H1 (cell line): ENCODE data around the gene PTTG1IP. TPM values are rescaled to one million over a fixed set of nuclear protein-coding genes. Genes with fewer than 3 reads are reported as not detected.

ENCODE experiments used
- CTCF ChIA-PET: fragments of 300-600 bp; sonication (Branson Sonifier 250); formaldehyde crosslinking; loops from one replicate; lab custom pipeline; 2021; ENCODE audit not compliant: partially characterized antibody; lab: Charles Lee
- POLR2A ChIA-PET: fragments of 300-600 bp; sonication (Branson Sonifier 250); formaldehyde crosslinking; loops from one replicate; lab custom pipeline; 2021; ENCODE audit warnings: inconsistent platforms; ENCODE audit not compliant: partially characterized antibody; lab: Charles Lee
- DNase-seq, 2 experiments: peaks; one replicate each; pipeline versions ENCODE4 v3.0.0 to v3.0.0-alpha.2; 2010 to 2022; ENCODE audit warnings: low spot score in 2 of 2, low read depth in 1 of 2, mixed read lengths in 1 of 2
- FAIRE-seq: peaks from 2 replicates; lab custom pipeline; 2011; peaks lifted over from hg19 to GRCh38; lab: Jason Lieb, UNC
- H2AFZ ChIP-seq: 2 replicates; pipeline ENCODE4 v1.8.1; 2012; ENCODE audit warnings: low read length, inconsistent platforms
- H2AK5ac ChIP-seq: 2 replicates; pipeline ENCODE4 v1.6.1; 2013; ENCODE audit warnings: low read depth, low read length
- H2BK120ac ChIP-seq: replicated peaks from 2 replicates; pipeline ENCODE3; 2013; ENCODE audit warnings: low read depth, low read length, inconsistent platforms
- H2BK12ac ChIP-seq: 2 replicates; pipeline ENCODE4 v1.6.1; 2013; ENCODE audit warnings: low read depth, low read length
- H2BK15ac ChIP-seq: 2 replicates; pipeline ENCODE4 v1.6.1; 2013; ENCODE audit warnings: low read length
- H2BK20ac ChIP-seq: 2 replicates; pipeline ENCODE4 v1.6.1; 2013; ENCODE audit warnings: low read length
- H2BK5ac ChIP-seq: 2 replicates; pipeline ENCODE4 v1.6.1; 2013; ENCODE audit warnings: low read depth, low read length
- H3K14ac ChIP-seq: 2 replicates; pipeline ENCODE4 v1.6.1; 2013; ENCODE audit warnings: inconsistent platforms; ENCODE audit not compliant: insufficient read length
- H3K18ac ChIP-seq: 2 replicates; pipeline ENCODE4 v1.6.1; 2013; ENCODE audit warnings: low read length; ENCODE audit errors: extremely low read depth
- H3K23ac ChIP-seq: 2 replicates; pipeline ENCODE4 v1.6.1; 2013; ENCODE audit warnings: inconsistent platforms; ENCODE audit not compliant: insufficient read length
- H3K23me2 ChIP-seq: 2 replicates; pipeline ENCODE4 v1.6.1; 2013; ENCODE audit warnings: low read depth, low read length
- H3K27ac ChIP-seq: 2 replicates; pipeline ENCODE4 v1.6.1; 2011; ENCODE audit warnings: low read depth, low read length, inconsistent platforms
- H3K27me3 ChIP-seq, 4 experiments: replicated peaks in 1 of 4; 1 replicate in 1 of 4; 2 replicates in 3 of 4; pipeline versions ENCODE4 v1.6.1 to v1.8.1; 2011 to 2013; ENCODE audit warnings: low read length in 3 of 4, mild to moderate bottlenecking in 3 of 4, inconsistent platforms in 2 of 4, mixed read lengths in 2 of 4, moderate library complexity in 1 of 4; ENCODE audit not compliant: control insufficient read depth in 3 of 4, insufficient read depth in 3 of 4; ENCODE audit errors: extremely low read depth in 1 of 4
- H3K36me3 ChIP-seq, 4 experiments: 2 replicates each; pipeline versions ENCODE4 v1.6.1 to v1.8.1; 2011 to 2013; ENCODE audit warnings: mild to moderate bottlenecking in 4 of 4, low read length in 3 of 4, moderate library complexity in 2 of 4, control low read depth in 1 of 4, inconsistent platforms in 1 of 4; ENCODE audit not compliant: insufficient read depth in 4 of 4, control insufficient read depth in 2 of 4
- H3K4ac ChIP-seq: replicated peaks from 2 replicates; pipeline ENCODE3; 2013; ENCODE audit warnings: low read length, low read depth, mixed read lengths, inconsistent platforms; ENCODE audit not compliant: insufficient read length
- H3K4me1 ChIP-seq, 4 experiments: replicated peaks in 1 of 4; 1 replicate in 1 of 4; 2 replicates in 3 of 4; pipeline versions ENCODE4 v1.6.1 to v1.8.1; 2011 to 2013; ENCODE audit warnings: low read length in 3 of 4, inconsistent platforms in 2 of 4, mixed read lengths in 1 of 4; ENCODE audit not compliant: insufficient read depth in 4 of 4, control insufficient read depth in 3 of 4
- H3K4me2 ChIP-seq, 2 experiments: 2 replicates each; pipeline versions ENCODE4 v1.6.1 to v1.8.1; 2011 to 2013; ENCODE audit warnings: low read depth in 2 of 2, low read length in 2 of 2, control low read depth in 1 of 2, inconsistent platforms in 1 of 2, mild to moderate bottlenecking in 1 of 2; ENCODE audit not compliant: insufficient read depth in 1 of 2
- H3K4me3 ChIP-seq, 4 experiments: fragments of 200-600, 300-600 bp in 1 of 4; sonication (generic), shearing (Covaris generic), sonication (Bioruptor Twin) in 1 of 4; 2 replicates each; pipeline versions ENCODE4 v1.5.1 to v1.8.1; 2011 to 2016; ENCODE audit warnings: low read length in 4 of 4, low read depth in 3 of 4, control low read depth in 2 of 4, inconsistent platforms in 2 of 4, mild to moderate bottlenecking in 2 of 4, mixed read lengths in 1 of 4, moderate library complexity in 1 of 4; ENCODE audit not compliant: insufficient read depth in 2 of 4; ENCODE audit errors: extremely low read depth in 1 of 4
- H3K56ac ChIP-seq: replicated peaks from 2 replicates; pipeline ENCODE3; 2013; ENCODE audit warnings: low read depth, mild to moderate bottlenecking, mixed read lengths, low read length, inconsistent platforms; ENCODE audit not compliant: insufficient read length
- H3K79me1 ChIP-seq: 2 replicates; pipeline ENCODE4 v1.6.1; 2013; ENCODE audit warnings: low read depth, low read length, control low read depth
- H3K79me2 ChIP-seq, 2 experiments: 2 replicates each; pipeline versions ENCODE4 v1.6.1 to v1.8.1; 2012 to 2013; ENCODE audit warnings: low read length in 2 of 2, mild to moderate bottlenecking in 2 of 2, inconsistent platforms in 1 of 2; ENCODE audit not compliant: insufficient read depth in 2 of 2, control insufficient read depth in 1 of 2
- H3K9ac ChIP-seq, 4 experiments: replicated peaks in 1 of 4; 1 replicate in 1 of 4; 2 replicates in 3 of 4; pipeline versions ENCODE4 v1.6.1 to v1.8.1; 2011 to 2013; ENCODE audit warnings: low read depth in 3 of 4, low read length in 3 of 4, control low read depth in 2 of 4, mild to moderate bottlenecking in 2 of 4, moderate library complexity in 2 of 4, inconsistent platforms in 1 of 4; ENCODE audit errors: extremely low read depth in 1 of 4
- H3K9me3 ChIP-seq, 2 experiments: 2 replicates each; pipeline versions ENCODE4 v1.6.1 to v1.8.1; 2012 to 2013; ENCODE audit warnings: mild to moderate bottlenecking in 2 of 2, moderate library complexity in 2 of 2, control low read depth in 1 of 2, inconsistent platforms in 1 of 2, low read depth in 1 of 2, low read length in 1 of 2, mixed read lengths in 1 of 2; ENCODE audit not compliant: insufficient read depth in 2 of 2
- H4K20me1 ChIP-seq, 2 experiments: replicated peaks in 1 of 2; 2 replicates each; pipeline versions ENCODE3 to v1.8.1; 2011 to 2013; ENCODE audit warnings: inconsistent platforms in 2 of 2, low read length in 2 of 2, mild to moderate bottlenecking in 1 of 2; ENCODE audit not compliant: insufficient read depth in 2 of 2, control insufficient read depth in 1 of 2
- H4K5ac ChIP-seq: 2 replicates; pipeline ENCODE4 v1.6.1; 2013; ENCODE audit warnings: low read length, low read depth, mixed read lengths, inconsistent platforms; ENCODE audit not compliant: insufficient read length
- H4K8ac ChIP-seq: 2 replicates; pipeline ENCODE4 v1.8.0; 2013; ENCODE audit warnings: mild to moderate bottlenecking, moderate library complexity, low read length, inconsistent platforms; ENCODE audit not compliant: insufficient read depth; ENCODE audit errors: extremely low read depth
- H4K91ac ChIP-seq: replicated peaks from 2 replicates; pipeline ENCODE3; 2013; ENCODE audit warnings: low read length, mixed read lengths, inconsistent platforms; ENCODE audit not compliant: insufficient read length
- BACH1 ChIP-seq: IDR thresholded peaks from 2 replicates; pipeline ENCODE4 v1.6.1; 2012; ENCODE audit warnings: low read length, improper control_type of control experiment
- CEBPB ChIP-seq: IDR thresholded peaks from 2 replicates; pipeline ENCODE4 v1.6.1; 2012; ENCODE audit warnings: low read depth, low read length
- CHD2 ChIP-seq: IDR thresholded peaks from 2 replicates; pipeline ENCODE4 v1.6.1; 2012; ENCODE audit warnings: low read length, improper control_type of control experiment
- EGR1 ChIP-seq: IDR thresholded peaks from 2 replicates; pipeline ENCODE4 v1.6.1; 2011; ENCODE audit warnings: low read depth, low read length, borderline replicate concordance
- EZH2 ChIP-seq: fragments of 200-600 bp; sonication (generic); IDR thresholded peaks from 2 replicates; pipeline ENCODE4 v1.7.1; 2012; ENCODE audit warnings: low read depth, mild to moderate bottlenecking, moderate library complexity, low read length, inconsistent platforms; ENCODE audit not compliant: severe bottlenecking
- HDAC6 ChIP-seq: IDR thresholded peaks from one replicate; pipeline ENCODE4 v1.7.1; 2012; ENCODE audit warnings: low read depth, mild to moderate bottlenecking, inconsistent platforms, low read length, moderate library complexity
- KDM5A ChIP-seq: fragments of 200-600 bp; IDR thresholded peaks from 2 replicates; pipeline ENCODE4 v1.7.1; 2012; ENCODE audit warnings: mild to moderate bottlenecking, low read length, inconsistent platforms, mixed read lengths
- NRF1 ChIP-seq: IDR thresholded peaks from 2 replicates; pipeline ENCODE4 v1.6.1; 2011; ENCODE audit warnings: mild to moderate bottlenecking, low read depth, low read length, improper control_type of control experiment
- POU5F1 ChIP-seq: IDR thresholded peaks from 2 replicates; pipeline ENCODE4 v1.6.1; 2011; ENCODE audit warnings: low read depth, mild to moderate bottlenecking, low read length, moderate library complexity
- RBBP5 ChIP-seq: IDR thresholded peaks from 2 replicates; pipeline ENCODE4 v1.7.1; 2012; ENCODE audit warnings: low read depth, mild to moderate bottlenecking, inconsistent platforms, low read length, moderate library complexity, borderline replicate concordance
- RNF2 ChIP-seq: fragments of 200-900, 300-1000 bp; sonication (generic); IDR thresholded peaks from 2 replicates; pipeline ENCODE4 v1.7.1; 2016; ENCODE audit warnings: borderline replicate concordance, low read depth, mild to moderate bottlenecking, antibody characterized with exemption, low read length; ENCODE audit not compliant: poor library complexity, severe bottlenecking; ENCODE audit errors: missing control alignments
- SIRT6 ChIP-seq: IDR thresholded peaks from one replicate; pipeline ENCODE4 v1.7.1; 2012; ENCODE audit warnings: low read length, inconsistent platforms
- SP2 ChIP-seq: IDR thresholded peaks from 2 replicates; pipeline ENCODE4 v1.6.1; 2012; ENCODE audit warnings: mild to moderate bottlenecking, low read length, inconsistent platforms
- TBP ChIP-seq: IDR thresholded peaks from 2 replicates; pipeline ENCODE4 v1.6.1; 2011; ENCODE audit warnings: low read depth, low read length, improper control_type of control experiment
- TCF12 ChIP-seq: IDR thresholded peaks from 2 replicates; pipeline ENCODE4 v1.6.1; 2011; ENCODE audit warnings: low read depth, mild to moderate bottlenecking, low read length
- WGBS, 2 experiments: shearing (Covaris generic) in 1 of 2; methylation state at CpG; one replicate each; pipeline versions ENCODE4 v1.1.6 to v1.1.7; 2013 to 2015; ENCODE audit warnings: low lambda C conversion rate in 2 of 2, mixed read lengths in 2 of 2, inconsistent platforms in 1 of 2, low coverage in 1 of 2, missing lambda C conversion rate in 1 of 2; ENCODE audit not compliant: insufficient replicate concordance in 2 of 2, insufficient coverage in 1 of 2, insufficient read length in 1 of 2; ENCODE audit errors: extremely low coverage in 1 of 2, missing lambda C conversion rate in 1 of 2; 5-methylcytosine and 5-hydroxymethylcytosine counted together
- polyA plus RNA-seq, 7 experiments: library from polyadenylated mRNA; depleted of rRNA in 3 of 7; stranded (reverse) in 5 of 7; unstranded in 2 of 7; fragments of >200 nt in 5 of 7; fragments of 200-250 nt in 2 of 7; gene quantifications; 1 replicate in 5 of 7; 2 replicates in 1 of 7; 4 replicates in 1 of 7; pipeline versions ENCODE4 v1.2.1 to v1.2.3, GENCODE V29; 2011 to 2013; ENCODE audit warnings: missing spikeins in 2 of 7, mixed read lengths in 2 of 7
- total RNA-seq: library from RNA; stranded (reverse); fragmentation: NEBNext Ultra II Directional; extraction: Animal tissue kit (Norgen Biotek cat#: 25700); gene quantifications from 2 replicates; pipeline ENCODE4 v1.2.1, GENCODE V29; 2021

PTTG1IP gene
- total and polyA plus RNA-seq, 2 of the 8 experiments (the other 6 are each of a cell fraction or from before 2014, with no cell fraction given) = 90.8 to 130 TPM

- Histone ChIP-seq H2AFZ (no peak overlapping the region), H3K56ac (no peak overlapping the region), H4K5ac (no peak overlapping the region), H4K20me1 (no peaks in the 10 kb centered on the region), H4K91ac (no peak overlapping the region), H3K27ac (no peak overlapping the region), H2AK5ac (no peak overlapping the region), H2BK15ac (no peak overlapping the region), H3K9me3 (peaks cover 16 to 26% of the 10 kb centered on the region in 2 experiments), H4K8ac (no peak overlapping the region), H3K79me1 (no peaks in the 10 kb centered on the region), H3K27me3 (no peaks in the 10 kb centered on the region; a peak in 1 of 7 replicates), H3K14ac (no peak overlapping the region), H3K4ac (no peak overlapping the region), H2BK120ac (no peak overlapping the region), H3K4me3 (no peak overlapping the region), H3K4me2 (no peak overlapping the region), H2BK20ac (no peak overlapping the region), H2BK12ac (no peak overlapping the region), H3K9ac (no peak overlapping the region), H2BK5ac (no peak overlapping the region), H3K23ac (no peak overlapping the region), H3K4me1 (no peaks in the 10 kb centered on the region), H3K23me2 (no peaks in the 10 kb centered on the region), H3K18ac (no peak overlapping the region), H3K36me3 (no peaks in the 10 kb centered on the region), H3K79me2 (no peaks in the 10 kb centered on the region)
- 82% methylated on average over 7 of the region's 7 CpGs; no CpG with 5 or more reads in 1 of the 2 experiments for WGBS, 2 experiments
- DNase-seq = no peak
- ChIA-PET CTCF (interaction anchor here (0.9 kb wide), 1 partner anchor 23 kb away, joined by 4 read pairs; no protein-coding TSS in a partner anchor), POLR2A (no interaction called here)
- FAIRE-seq = no peak
- TF ChIP-seq POU5F1 = no peak
- no peak for TF ChIP-seq TBP
- no peak for TF ChIP-seq KDM5A
- no peak for TF ChIP-seq EZH2
- TF ChIP-seq BACH1 = no peak
- TF ChIP-seq TCF12 = no peak
- no peak for TF ChIP-seq SP2
- TF ChIP-seq EGR1 = no peak
- TF ChIP-seq NRF1 = no peak
- no peak for TF ChIP-seq RBBP5
- TF ChIP-seq HDAC6 = no peak
- TF ChIP-seq SIRT6 = no peak
- no peak for TF ChIP-seq RNF2
- TF ChIP-seq CHD2 = no peak
- no peak for TF ChIP-seq CEBPB
These were observed 42.1 kb downstream of the PTTG1IP start for GRCh38 chr21:44831227-44831860.
